Tibial nerve (tissue), 4 donors: ENCODE data around the gene OR51D1. TPM values are rescaled to one million over a fixed set of nuclear protein-coding genes. Genes with fewer than 3 reads are reported as not detected.

Experiments used
- DNase-seq, 2 donors: peaks; one replicate each; pipeline ENCODE4 v3.0.0-alpha.2; 2019; ENCODE audit warnings: low spot score in 2 of 2
- H3K27ac ChIP-seq, 4 donors: fragments of 200-600 bp; sonication (generic) in 3 of 4; one replicate each; pipeline ENCODE4 v1.5.1; 2017 to 2019; ENCODE audit warnings: mild to moderate bottlenecking in 1 of 4
- H3K27me3 ChIP-seq, 2 donors: fragments of 200-600 bp; sonication (generic) in 1 of 2; one replicate each; pipeline versions ENCODE4 v1.5.1 to v1.6.0; 2017 to 2019
- H3K36me3 ChIP-seq, 3 donors: fragments of 200-600 bp; sonication (generic); one replicate each; pipeline ENCODE4 v1.5.1; 2018 to 2019
- H3K4me1 ChIP-seq, 4 donors: fragments of 200-600 bp; sonication (generic) in 3 of 4; one replicate each; pipeline ENCODE4 v1.5.1; 2017 to 2019
- H3K4me3 ChIP-seq, 4 donors: fragments of 200-600 bp; sonication (generic) in 3 of 4; one replicate each; pipeline ENCODE4 v1.5.1; 2017 to 2019; ENCODE audit warnings: mild to moderate bottlenecking in 1 of 4, moderate library complexity in 1 of 4
- H3K9me3 ChIP-seq, 4 donors: fragments of 200-600 bp; sonication (generic) in 3 of 4; one replicate each; pipeline ENCODE4 v1.5.1; 2017 to 2019
- EP300 ChIP-seq, 2 donors: sonication (generic); formaldehyde crosslinking; IDR thresholded peaks; one replicate each; pipeline ENCODE4 v1.6.1; 2017; ENCODE audit warnings: antibody characterized with exemption in 2 of 2, mild to moderate bottlenecking in 1 of 2
- POLR2A ChIP-seq, 2 donors: fragments of 450-650 bp; IDR thresholded peaks; one replicate each; pipeline ENCODE4 v1.6.1; 2017; ENCODE audit warnings: antibody characterized with exemption in 2 of 2, mild to moderate bottlenecking in 2 of 2, moderate library complexity in 2 of 2
- WGBS, 2 donors: methylation state at CpG; one replicate each; pipeline ENCODE4 v1.1.5; 2018; 5-methylcytosine and 5-hydroxymethylcytosine counted together
- total RNA-seq, 4 donors: library from RNA; depleted of rRNA; stranded (reverse); fragments of >200 nt; gene quantifications; one replicate each; pipeline ENCODE4 v1.1.0, GENCODE V29; 2016
- TF ChIP-seq, protein P1 (sequence below), 5 experiments: fragments of 200-600 bp in 3 of 5; fragments of 450-650 bp in 2 of 5; sonication (generic) in 3 of 5; IDR thresholded peaks; one replicate each; pipeline ENCODE4 v1.5.1; 2016 to 2019; ENCODE audit warnings: antibody characterized with exemption in 5 of 5, mild to moderate bottlenecking in 3 of 5, moderate library complexity in 2 of 5

The OR51D1 gene
- total RNA-seq = not detected

DNA sequence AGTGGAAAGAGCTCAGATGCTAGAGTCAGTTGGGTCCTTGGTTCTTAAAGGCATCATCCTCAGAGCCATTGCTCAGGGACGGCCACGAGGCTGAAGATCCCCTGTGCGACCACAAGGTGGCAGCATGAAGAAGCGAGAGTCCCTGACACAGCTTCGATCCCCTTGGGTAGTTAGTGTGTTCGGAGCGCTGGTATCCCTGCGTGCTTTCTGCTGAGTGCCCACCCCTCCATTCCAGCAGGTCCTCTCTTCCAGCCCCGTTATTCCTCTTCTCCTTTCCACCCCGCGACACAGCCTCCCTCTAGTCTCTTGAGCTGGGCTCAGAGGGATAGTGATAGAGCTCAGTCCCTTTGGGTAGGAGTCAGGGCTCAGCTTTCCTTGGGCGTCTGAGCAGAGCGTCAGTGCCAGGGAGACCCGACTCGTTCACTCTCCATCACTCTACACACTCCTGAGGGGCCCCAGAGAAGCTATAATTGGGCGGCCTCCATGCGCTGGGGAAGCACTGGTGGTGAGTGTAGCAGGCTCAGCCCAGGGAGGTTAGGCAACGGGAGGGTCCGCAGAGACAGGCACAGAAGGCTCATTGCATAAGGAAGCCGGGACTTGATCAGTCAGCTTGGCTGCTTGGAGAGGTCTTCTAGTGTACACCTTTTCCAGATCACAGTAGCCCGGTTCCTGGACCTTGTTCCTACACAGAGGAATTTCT, at the start of gene OR51D1:
TSS of gene OR51D1 (plus strand) at position 516 of the 700 bp plus-strand sequence. CDS start 2,314 bp downstream, outside the sequence.
- peaks cover 0 to 7% (median 0%) of the 10 kb centered on the region in 4 donors for H3K4me1 ChIP-seq
- H3K4me3 ChIP-seq = peak within 1 kb of the TSS in 2 of 4 donors; percentile 10 to 34
- no peak within 1 kb of the TSS for H3K27ac ChIP-seq
- 27 to 33% methylated on average over 20 to 21 of the region's 21 CpGs for WGBS, 2 donors
- no peaks in the 10 kb centered on the region for H3K27me3 ChIP-seq
- TF ChIP-seq, protein P1, sequence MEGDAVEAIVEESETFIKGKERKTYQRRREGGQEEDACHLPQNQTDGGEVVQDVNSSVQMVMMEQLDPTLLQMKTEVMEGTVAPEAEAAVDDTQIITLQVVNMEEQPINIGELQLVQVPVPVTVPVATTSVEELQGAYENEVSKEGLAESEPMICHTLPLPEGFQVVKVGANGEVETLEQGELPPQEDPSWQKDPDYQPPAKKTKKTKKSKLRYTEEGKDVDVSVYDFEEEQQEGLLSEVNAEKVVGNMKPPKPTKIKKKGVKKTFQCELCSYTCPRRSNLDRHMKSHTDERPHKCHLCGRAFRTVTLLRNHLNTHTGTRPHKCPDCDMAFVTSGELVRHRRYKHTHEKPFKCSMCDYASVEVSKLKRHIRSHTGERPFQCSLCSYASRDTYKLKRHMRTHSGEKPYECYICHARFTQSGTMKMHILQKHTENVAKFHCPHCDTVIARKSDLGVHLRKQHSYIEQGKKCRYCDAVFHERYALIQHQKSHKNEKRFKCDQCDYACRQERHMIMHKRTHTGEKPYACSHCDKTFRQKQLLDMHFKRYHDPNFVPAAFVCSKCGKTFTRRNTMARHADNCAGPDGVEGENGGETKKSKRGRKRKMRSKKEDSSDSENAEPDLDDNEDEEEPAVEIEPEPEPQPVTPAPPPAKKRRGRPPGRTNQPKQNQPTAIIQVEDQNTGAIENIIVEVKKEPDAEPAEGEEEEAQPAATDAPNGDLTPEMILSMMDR (IDR thresholded peaks at IDR 0.05) = peak; percentile 71 to 87 (median 83)
- no peak for TF ChIP-seq POLR2A (IDR thresholded peaks at IDR 0.05)
- no peaks in the 10 kb centered on the region for H3K36me3 ChIP-seq
- peak; percentile 49 to 69 for DNase-seq
- no peaks in the 10 kb centered on the region for H3K9me3 ChIP-seq

- Histone ChIP-seq H3K4me1 (no peaks in the 10 kb centered on the region), H3K27me3 (no peaks in the 10 kb centered on the region), H3K9me3 (no peaks in the 10 kb centered on the region), H3K27ac (no peak overlapping the region), H3K36me3 (no peaks in the 10 kb centered on the region), H3K4me3 (no peak overlapping the region)
- WGBS, 2 donors = 57 to 61% methylated on average over 3 of the region's 3 CpGs
- DNase-seq = no peak
- no peak for TF ChIP-seq POLR2A (IDR thresholded peaks at IDR 0.05)
- TF ChIP-seq, protein P1 (IDR thresholded peaks at IDR 0.05) = no peak
- TF ChIP-seq EP300 (IDR thresholded peaks at IDR 0.05) = no peak
Measured at GRCh38 chr11:4589017-4589416, 48.3 kb upstream of the OR51D1 start.

- no peak within 1 kb of the TSS for H3K27ac ChIP-seq
- 76 to 78% methylated on average over 1 of the region's 1 CpG for WGBS, 2 donors
- no peak for TF ChIP-seq EP300 (IDR thresholded peaks at IDR 0.05)
- TF ChIP-seq, protein P1 (IDR thresholded peaks at IDR 0.05) = no peak
- no peak for TF ChIP-seq POLR2A (IDR thresholded peaks at IDR 0.05)
- DNase-seq = no peak
- H3K36me3 ChIP-seq = peaks cover 0 to 25% (median 6%) of the 10 kb centered on the region in 3 donors
- H3K27me3 ChIP-seq = no peaks in the 10 kb centered on the region
- H3K4me3 ChIP-seq = no peak within 1 kb of the TSS
- H3K4me1 ChIP-seq = no peaks in the 10 kb centered on the region
- H3K9me3 ChIP-seq = no peaks in the 10 kb centered on the region
Measured at GRCh38 chr11:4593739-4594138, 43.5 kb upstream of the OR51D1 start, which contains the start of gene OR52I1. OR52I1 (plus strand) TSS chr11:4594039; CDS start chr11:4594039, 0 bp downstream.

- Histone ChIP-seq H3K27ac (no peak overlapping the region), H3K36me3 (peaks cover 5 to 52% (median 6%) of the 10 kb centered on the region in 3 donors), H3K27me3 (no peaks in the 10 kb centered on the region), H3K4me3 (no peak overlapping the region), H3K9me3 (no peaks in the 10 kb centered on the region), H3K4me1 (peaks cover 0 to 27% (median 11%) of the 10 kb centered on the region in 4 donors)
- TF ChIP-seq POLR2A (IDR thresholded peaks at IDR 0.05) (no peak), EP300 (IDR thresholded peaks at IDR 0.05) (no peak)
- WGBS, 2 donors = 88 to 89% methylated on average over 4 of the region's 4 CpGs
- no peak for DNase-seq
Measured at GRCh38 chr11:4605057-4605456, 32.2 kb upstream of the OR51D1 start.

GRCh38 chr11:4606231-4607015, 30.9 kb upstream of the OR51D1 start:
- Histone ChIP-seq H3K27me3 (no peaks in the 10 kb centered on the region), H3K9me3 (no peaks in the 10 kb centered on the region), H3K4me3 (peak overlapping the region in 2 of 4 donors; percentile 65 to 78), H3K27ac (peak overlapping the region in 2 of 4 donors; percentile 13 to 87), H3K4me1 (peaks cover 0 to 27% (median 11%) of the 10 kb centered on the region in 4 donors), H3K36me3 (peaks cover 2 to 38% (median 6%) of the 10 kb centered on the region in 3 donors)
- DNase-seq = no peak
- WGBS, 2 donors = 58 to 70% methylated on average over 1 of the region's 1 CpG
- TF ChIP-seq, protein P1 (IDR thresholded peaks at IDR 0.05) = no peak
- no peak for TF ChIP-seq EP300 (IDR thresholded peaks at IDR 0.05)
- no peak for TF ChIP-seq POLR2A (IDR thresholded peaks at IDR 0.05)
